Tibial artery (tissue), 4 donors: Measurements from ENCODE around the gene CAMTA1.

Experiments
- DNase-seq, 2 donors: peaks; one replicate each; pipeline ENCODE4 v3.0.0-alpha.2; 2019
- H3K27ac ChIP-seq, 2 donors: fragments of 200-600 bp; sonication (generic) in 1 of 2; 1 replicate in 1 of 2; 2 replicates in 1 of 2; pipeline ENCODE4 v1.5.1; 2018 to 2019; ENCODE audit warnings: mild to moderate bottlenecking in 1 of 2
- H3K27me3 ChIP-seq, 2 donors: fragments of 200-600 bp; sonication (generic) in 1 of 2; one replicate each; pipeline versions ENCODE4 v1.5.1 to v1.6.0; 2016 to 2019
- H3K36me3 ChIP-seq, 3 donors: fragments of 200-600 bp; sonication (generic) in 2 of 3; one replicate each; pipeline ENCODE4 v1.5.1; 2016 to 2019; ENCODE audit warnings: mild to moderate bottlenecking in 2 of 3
- H3K4me1 ChIP-seq, 4 donors: fragments of 200-600 bp; sonication (generic) in 2 of 4; 1 replicate in 3 of 4; 2 replicates in 1 of 4; pipeline ENCODE4 v1.5.1; 2016 to 2019
- H3K4me3 ChIP-seq, 2 donors: fragments of 200-600 bp; sonication (generic) in 1 of 2; 1 replicate in 1 of 2; 2 replicates in 1 of 2; pipeline ENCODE4 v1.5.1; 2018 to 2019; ENCODE audit warnings: mild to moderate bottlenecking in 2 of 2
- H3K9me3 ChIP-seq, 3 donors: fragments of 200-600 bp; sonication (generic) in 1 of 3; one replicate each; pipeline ENCODE4 v1.5.1; 2016 to 2019
- CTCF ChIP-seq, 2 experiments: fragments of 200-600 bp in 1 of 2; fragments of 450-650 bp in 1 of 2; IDR thresholded peaks; one replicate each; pipeline ENCODE4 v1.5.1; 2017 to 2019; ENCODE audit warnings: antibody characterized with exemption in 2 of 2, mild to moderate bottlenecking in 1 of 2, moderate library complexity in 1 of 2
- intact Hi-C: fragments of 100-400 bp; cut with DNase I; formaldehyde crosslinking; loops from one replicate; pipeline ENCODE4 v1.15.0; 2023; ENCODE audit warnings: low total_unique reads

The CAMTA1 gene

DNA sequence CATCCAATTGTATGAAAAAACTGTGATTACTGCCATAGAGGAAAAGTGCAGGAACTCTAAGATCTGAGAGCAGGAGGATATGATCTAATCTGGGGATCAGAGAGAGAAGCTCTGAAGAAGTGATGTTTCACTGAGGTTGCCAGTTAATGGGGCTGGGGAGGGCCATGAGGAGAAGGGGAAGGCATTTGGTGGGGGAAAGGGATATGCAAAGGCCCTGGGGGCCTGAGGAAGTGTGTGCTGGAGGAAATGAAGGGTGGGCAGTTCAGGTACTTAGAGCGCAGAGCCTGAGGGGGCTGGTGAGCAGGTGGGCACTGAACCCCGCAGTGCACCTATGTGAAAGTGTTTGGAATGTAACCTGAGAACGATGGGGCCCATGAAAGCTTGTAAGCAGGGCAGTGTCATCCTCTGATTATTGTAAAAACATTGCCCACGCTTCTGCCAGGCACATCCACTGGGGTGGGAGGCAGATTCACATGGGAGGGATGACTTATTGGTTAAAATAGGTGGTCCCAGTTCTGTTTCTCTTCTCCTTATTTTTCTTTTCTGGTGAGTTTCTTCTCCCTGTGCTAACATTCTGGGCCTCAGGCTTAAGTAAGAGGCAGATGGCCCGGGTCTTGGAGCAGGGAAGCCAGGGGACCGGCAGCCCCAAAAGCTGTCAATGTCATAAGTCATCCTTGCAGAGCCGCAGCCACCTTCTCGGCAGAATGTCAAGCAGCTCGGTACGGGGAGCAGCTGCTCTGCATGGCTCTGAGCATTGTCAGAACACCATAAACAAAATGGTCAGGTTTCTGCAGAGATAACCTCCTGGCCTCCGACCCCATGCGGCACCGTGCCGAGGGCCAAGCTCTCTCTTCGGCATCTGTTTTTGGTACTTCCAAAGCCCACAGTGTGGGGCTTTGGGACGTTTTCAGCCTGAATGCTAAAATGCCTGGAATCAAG lies 493.8 kb downstream of the CAMTA1 start:
- intact Hi-C loops: no loop called here
- no peak for DNase-seq
- Histone ChIP-seq H3K36me3 (no peaks in the 10 kb centered on the region), H3K9me3 (peaks cover 0 to 19% (median 8%) of the 10 kb centered on the region in 3 donors), H3K27ac (no peak overlapping the region), H3K27me3 (peaks cover 0 to 22% of the 10 kb centered on the region in 2 donors), H3K4me1 (no peaks in the 10 kb centered on the region), H3K4me3 (no peak overlapping the region)
- no peak for TF ChIP-seq CTCF (IDR thresholded peaks at IDR 0.05)

- Histone ChIP-seq H3K27me3 (peaks cover 0 to 22% of the 10 kb centered on the region in 2 donors), H3K4me3 (no peak overlapping the region), H3K36me3 (no peaks in the 10 kb centered on the region), H3K4me1 (no peaks in the 10 kb centered on the region), H3K27ac (no peak overlapping the region), H3K9me3 (peaks cover 0 to 19% (median 8%) of the 10 kb centered on the region in 3 donors)
- intact Hi-C loops: no loop called here
- TF ChIP-seq CTCF (IDR thresholded peaks at IDR 0.05): no peak
- DNase-seq: no peak
These were observed 494.5 kb downstream of the CAMTA1 start for GRCh38 chr1:7279769-7280168.

DNA sequence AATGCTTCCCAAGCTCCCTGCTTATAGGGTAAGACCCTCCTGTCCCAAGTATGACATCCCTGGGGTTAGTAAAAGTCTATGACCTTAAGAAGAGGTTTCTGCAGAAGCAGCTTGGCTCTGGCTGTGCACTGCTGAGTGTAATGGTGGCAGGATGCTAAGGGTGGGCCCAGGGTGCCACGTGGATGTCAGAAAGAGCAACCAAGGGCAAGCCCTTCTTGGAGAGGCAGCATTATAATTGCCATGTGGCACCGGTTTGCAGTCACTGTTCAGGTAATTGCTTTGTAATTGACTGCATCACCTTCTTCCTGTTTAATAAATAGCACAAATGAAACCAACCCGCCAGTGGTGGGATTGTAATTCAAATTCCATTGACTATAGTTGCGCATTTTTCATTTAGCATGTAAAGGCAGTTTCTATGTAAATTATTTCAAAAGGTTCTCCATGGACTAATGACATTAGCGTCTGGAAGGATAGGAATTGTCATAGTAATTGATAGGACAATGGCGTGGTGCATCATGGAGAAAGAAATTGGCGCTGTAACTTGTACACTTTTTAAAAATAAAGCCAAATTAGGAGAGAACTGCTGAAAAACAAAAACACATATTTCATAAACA lies 495.2 kb downstream of the CAMTA1 start:
- no peak overlapping the region for H3K27ac ChIP-seq
- H3K4me1 ChIP-seq: no peaks in the 10 kb centered on the region
- no peak for DNase-seq
- H3K36me3 ChIP-seq: no peaks in the 10 kb centered on the region
- no peak overlapping the region for H3K4me3 ChIP-seq
- peaks cover 0 to 22% of the 10 kb centered on the region in 2 donors for H3K27me3 ChIP-seq
- peaks cover 0 to 19% (median 8%) of the 10 kb centered on the region in 3 donors for H3K9me3 ChIP-seq
- TF ChIP-seq CTCF (IDR thresholded peaks at IDR 0.05): no peak
- intact Hi-C loops: no loop called here

DNA sequence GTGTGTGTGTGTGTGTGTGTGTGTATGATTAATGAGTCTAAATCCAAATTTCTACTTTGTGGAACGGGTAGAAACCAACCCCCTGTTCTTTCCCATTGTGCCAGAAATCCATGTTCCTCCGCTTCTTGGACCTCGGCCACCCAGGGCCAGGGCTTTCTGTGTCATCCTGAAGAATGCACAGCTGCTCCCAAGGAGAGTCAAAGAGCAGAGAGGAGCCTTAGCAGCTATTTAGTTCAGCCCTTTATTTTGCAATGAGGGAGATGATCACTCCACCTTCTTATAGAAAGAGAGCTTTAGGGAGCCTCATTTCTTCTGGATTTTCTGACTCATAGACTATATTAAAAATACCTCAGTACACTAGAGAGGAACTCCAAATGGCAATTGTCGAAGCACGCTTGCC lies 496.6 kb downstream of the CAMTA1 start:
- Histone ChIP-seq H3K27me3 (peaks cover 0 to 22% of the 10 kb centered on the region in 2 donors), H3K4me1 (no peaks in the 10 kb centered on the region), H3K4me3 (no peak overlapping the region), H3K27ac (no peak overlapping the region), H3K36me3 (no peaks in the 10 kb centered on the region), H3K9me3 (peaks cover 0 to 13% (median 4%) of the 10 kb centered on the region in 3 donors)
- intact Hi-C loops: no loop called here
- no peak for DNase-seq
- TF ChIP-seq CTCF (IDR thresholded peaks at IDR 0.05): no peak

GRCh38 chr1:7284839-7285435 lies 499.7 kb downstream of the CAMTA1 start:
- Histone ChIP-seq H3K27ac (no peak overlapping the region), H3K36me3 (no peaks in the 10 kb centered on the region), H3K4me3 (no peak overlapping the region), H3K27me3 (peaks cover 0 to 9% of the 10 kb centered on the region in 2 donors), H3K4me1 (no peaks in the 10 kb centered on the region), H3K9me3 (no peaks in the 10 kb centered on the region)
- no peak for TF ChIP-seq CTCF (IDR thresholded peaks at IDR 0.05)
- no peak for DNase-seq
- intact Hi-C loops: no loop called here
